Kidney capillary endothelial cell (primary cell): ENCODE results near the gene CSPG4.
"Not testable (repeated sequence)": the region's sequence is repeated elsewhere in the genome, so short reads cannot be mapped to it uniquely, and the experiment has no call there.

Source experiments
- DNase-seq: peaks from one replicate; pipeline ENCODE4 v3.0.0-alpha.2; 2018; ENCODE audit warnings: low spot score

CSPG4 gene

GRCh38 chr15:75648156-75649000 is 64.3 kb downstream of the CSPG4 start:
- DNase-seq: peak; percentile 38

GRCh38 chr15:75647370-75648155 is 65.1 kb downstream of the CSPG4 start, which contains the start of gene SNX33:
Gene SNX33 (plus strand): TSS chr15:75647912. CDS start chr15:75649103, 1,191 bp downstream.
- DNase-seq: peak; percentile 76

GRCh38 chr15:75646944-75647364 is 65.7 kb downstream of the CSPG4 start:
- no peak for DNase-seq

- DNase-seq: no peak
Observed at GRCh38 chr15:75646112-75646943, 66.3 kb downstream of the CSPG4 start.

GRCh38 chr15:75644376-75644775 is 68.3 kb downstream of the CSPG4 start:
- peak; percentile 35 for DNase-seq

- no peak for DNase-seq
Observed at GRCh38 chr15:75641603-75642002, 71.0 kb downstream of the CSPG4 start.

- no peak for DNase-seq
Observed at GRCh38 chr15:75641179-75641503, 71.5 kb downstream of the CSPG4 start.

- peak; percentile 38 for DNase-seq
Observed at GRCh38 chr15:75640483-75641178, 72.0 kb downstream of the CSPG4 start.

GRCh38 chr15:75639709-75640482 is 72.8 kb downstream of the CSPG4 start, which contains the start of gene IMP3:
Gene IMP3 (minus strand): TSS chr15:75640224. CDS start chr15:75640168, 56 bp downstream.
- peak; percentile 96 for DNase-seq

- no peak for DNase-seq
Observed at GRCh38 chr15:75639191-75639708, 73.4 kb downstream of the CSPG4 start.

- no peak for DNase-seq
Observed at GRCh38 chr15:75637245-75638009, 75.2 kb downstream of the CSPG4 start.

GRCh38 chr15:75636026-75636425 is 76.6 kb downstream of the CSPG4 start:
- DNase-seq: no peak

- not testable (repeated sequence) for DNase-seq
Observed at GRCh38 chr15:75633922-75634321, 78.7 kb downstream of the CSPG4 start.

- no peak for DNase-seq
Observed at GRCh38 chr15:75631935-75632334, 80.7 kb downstream of the CSPG4 start.

GRCh38 chr15:75625542-75626347 is 86.9 kb downstream of the CSPG4 start, which contains the start of gene SNUPN:
Gene SNUPN (minus strand): TSS chr15:75625725. CDS start chr15:75621051, 4,674 bp downstream.
- DNase-seq: peak; percentile 85
